ENCODE data around the gene MLANA. TPM values are rescaled to one million over a fixed set of nuclear protein-coding genes. Genes with fewer than 3 reads are reported as not detected.

The MLANA gene
- total RNA-seq, 1 donor from 2014 or later: not detected

DNA sequence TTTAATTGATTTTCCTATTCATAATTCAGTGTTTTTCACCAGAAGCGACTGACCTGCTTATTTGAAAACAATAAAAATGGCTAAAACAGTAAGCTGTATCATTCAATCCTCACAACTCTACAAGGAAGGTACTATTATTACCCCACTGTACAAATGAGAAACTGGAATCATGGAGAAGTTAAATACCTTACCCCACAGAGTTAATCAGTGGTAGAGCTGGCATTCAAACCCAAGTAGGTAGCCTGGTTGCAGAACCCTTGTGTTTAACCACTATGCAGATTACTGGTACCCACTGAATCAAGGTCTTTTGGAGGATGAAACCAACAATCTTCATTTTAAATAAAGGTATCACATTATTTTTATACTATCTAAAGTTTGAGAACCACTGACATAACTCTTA, 59.6 kb downstream of the MLANA start:
- DNase-seq (ENCODE audit: low read depth): no peak
- TF ChIP-seq, protein P1, sequence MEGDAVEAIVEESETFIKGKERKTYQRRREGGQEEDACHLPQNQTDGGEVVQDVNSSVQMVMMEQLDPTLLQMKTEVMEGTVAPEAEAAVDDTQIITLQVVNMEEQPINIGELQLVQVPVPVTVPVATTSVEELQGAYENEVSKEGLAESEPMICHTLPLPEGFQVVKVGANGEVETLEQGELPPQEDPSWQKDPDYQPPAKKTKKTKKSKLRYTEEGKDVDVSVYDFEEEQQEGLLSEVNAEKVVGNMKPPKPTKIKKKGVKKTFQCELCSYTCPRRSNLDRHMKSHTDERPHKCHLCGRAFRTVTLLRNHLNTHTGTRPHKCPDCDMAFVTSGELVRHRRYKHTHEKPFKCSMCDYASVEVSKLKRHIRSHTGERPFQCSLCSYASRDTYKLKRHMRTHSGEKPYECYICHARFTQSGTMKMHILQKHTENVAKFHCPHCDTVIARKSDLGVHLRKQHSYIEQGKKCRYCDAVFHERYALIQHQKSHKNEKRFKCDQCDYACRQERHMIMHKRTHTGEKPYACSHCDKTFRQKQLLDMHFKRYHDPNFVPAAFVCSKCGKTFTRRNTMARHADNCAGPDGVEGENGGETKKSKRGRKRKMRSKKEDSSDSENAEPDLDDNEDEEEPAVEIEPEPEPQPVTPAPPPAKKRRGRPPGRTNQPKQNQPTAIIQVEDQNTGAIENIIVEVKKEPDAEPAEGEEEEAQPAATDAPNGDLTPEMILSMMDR (conservative IDR thresholded peaks at IDR 0.05; ENCODE audit: low read depth, low read length): no peak
- H3K4me3 ChIP-seq (ENCODE audit: low read depth, low read length): no peak overlapping the region

DNA sequence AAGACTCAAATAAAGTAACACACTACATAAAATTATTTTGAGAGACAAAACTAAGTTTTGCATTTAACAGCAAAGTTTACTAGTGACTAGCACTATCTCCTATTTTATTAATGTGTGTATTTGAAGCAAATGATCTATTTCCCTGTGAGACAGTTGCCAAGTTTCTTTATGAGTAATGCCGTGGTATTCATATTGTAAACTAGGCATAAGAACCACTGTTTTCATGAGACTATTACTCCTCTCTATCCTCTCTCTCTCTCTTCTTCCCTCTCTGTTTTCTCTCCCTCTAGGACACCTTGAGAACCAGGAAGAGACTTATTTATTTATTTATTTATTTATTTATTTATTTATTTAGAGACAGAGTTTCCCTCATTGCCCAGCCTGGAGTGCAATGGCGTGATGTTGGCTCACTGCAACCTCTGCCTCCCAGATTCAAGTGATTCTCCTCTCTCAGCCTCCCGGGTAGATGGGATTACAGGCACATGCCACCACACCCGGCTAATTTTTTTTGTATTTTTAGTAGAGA, 61.1 kb downstream of the MLANA start:
- TF ChIP-seq, protein P1 (conservative IDR thresholded peaks at IDR 0.05; ENCODE audit: low read depth, low read length): no peak
- no peak overlapping the region for H3K4me3 ChIP-seq (ENCODE audit: low read depth, low read length)
- no peak for DNase-seq (ENCODE audit: low read depth)

DNA sequence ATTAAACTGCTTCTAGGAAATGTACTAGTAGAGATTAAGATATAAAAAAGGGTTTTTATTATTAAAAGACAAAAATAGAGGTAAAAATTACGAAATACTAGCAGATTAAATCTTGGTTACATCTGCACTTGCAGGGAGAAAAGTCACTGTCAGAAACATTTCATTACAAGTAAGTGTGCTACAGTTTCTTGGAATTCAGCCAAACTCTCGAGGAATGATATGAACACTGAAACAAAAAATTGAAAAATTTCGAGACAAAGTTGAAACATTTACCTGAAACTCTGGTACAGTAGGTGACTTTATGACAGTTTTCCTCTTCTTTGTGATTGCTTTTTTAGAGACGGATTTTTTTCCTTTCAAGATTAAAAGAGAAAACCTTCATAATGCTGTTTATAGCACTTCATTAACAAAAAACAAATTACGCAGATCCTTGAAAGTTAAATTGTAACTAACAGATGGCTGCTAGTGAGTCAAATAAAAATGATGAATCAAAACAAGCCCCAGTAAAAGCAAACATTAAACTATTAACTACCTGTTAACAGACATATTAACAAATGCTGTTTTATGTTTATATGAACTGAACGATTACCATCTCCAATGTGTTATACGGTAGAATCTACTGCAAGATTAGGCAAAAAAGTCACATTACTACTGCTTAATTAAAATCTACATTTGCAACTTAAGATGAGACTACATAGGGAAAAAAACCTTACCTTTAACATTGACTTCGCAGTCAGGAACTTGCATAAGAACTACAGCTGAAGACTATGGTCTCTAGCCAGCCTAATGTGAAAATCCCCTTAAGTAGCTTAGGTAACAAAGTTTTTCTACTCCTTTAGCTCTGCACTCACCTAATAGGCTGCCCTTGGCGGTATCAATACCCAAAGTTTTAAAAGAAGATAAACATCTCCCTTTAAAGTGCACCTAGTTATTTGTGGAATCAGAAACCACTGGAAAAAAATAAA, 63.3 kb downstream of the MLANA start:
- TF ChIP-seq, protein P1 (conservative IDR thresholded peaks at IDR 0.05; ENCODE audit: low read depth, low read length): no peak
- peak overlapping the region; percentile 3 for H3K4me3 ChIP-seq (ENCODE audit: low read depth, low read length)
- DNase-seq (ENCODE audit: low read depth): peak; percentile 68

DNA sequence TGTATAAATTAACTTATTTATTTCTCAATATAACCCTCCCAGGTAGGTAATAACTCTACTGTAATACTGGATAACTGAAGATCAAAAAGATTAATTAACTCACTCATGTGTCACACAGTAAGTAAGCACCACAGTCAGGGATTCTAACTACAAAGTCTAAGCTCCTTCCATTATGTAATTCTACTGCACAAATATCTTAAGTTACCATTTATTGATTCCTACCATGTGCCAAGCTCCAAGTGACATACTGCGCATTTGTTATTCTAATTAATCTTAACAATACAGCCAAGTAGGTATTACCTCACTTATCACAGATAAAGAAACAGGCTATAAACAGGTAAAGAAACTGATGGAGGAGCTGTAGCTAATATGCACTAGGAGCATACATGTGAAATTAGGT, 66.5 kb downstream of the MLANA start:
- TF ChIP-seq, protein P1 (conservative IDR thresholded peaks at IDR 0.05; ENCODE audit: low read depth, low read length): no peak
- H3K4me3 ChIP-seq (ENCODE audit: low read depth, low read length): no peak overlapping the region
- no peak for DNase-seq (ENCODE audit: low read depth)

DNA sequence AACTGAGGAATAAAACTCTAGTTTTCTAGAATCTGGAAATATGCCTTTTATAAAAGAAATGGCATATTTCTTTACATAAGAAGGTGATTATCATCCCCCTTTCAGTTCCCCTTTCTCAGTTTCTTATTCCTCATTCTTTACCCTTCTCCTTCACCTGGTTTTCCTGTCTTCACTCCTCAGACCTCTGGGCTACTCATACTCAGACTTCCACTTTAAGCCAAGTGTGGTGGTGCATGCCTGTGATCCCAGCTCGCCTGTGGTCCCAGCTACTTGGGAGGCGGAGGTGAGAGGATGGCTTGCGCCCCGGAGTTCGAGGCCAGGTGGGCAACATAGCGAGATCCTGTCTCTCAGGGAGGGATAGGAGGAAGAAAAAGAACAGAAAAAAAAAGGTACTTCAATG, 67.6 kb downstream of the MLANA start:
- no peak overlapping the region for H3K4me3 ChIP-seq (ENCODE audit: low read depth, low read length)
- DNase-seq (ENCODE audit: low read depth): no peak
- TF ChIP-seq, protein P1 (conservative IDR thresholded peaks at IDR 0.05; ENCODE audit: low read depth, low read length): no peak

Other genes starting within 250 kb of the MLANA start
- 13.2 and 21.3 TPM in 2 replicates for gene ERMP1, start 57.8 kb upstream of the MLANA start, total RNA-seq
- 17.1 and 21.8 TPM in 2 replicates for gene RANBP6, start 124.7 kb downstream of the MLANA start, total RNA-seq

All from epithelial cell of proximal tubule (primary cell).